GOT3 (cell line): Measurements from ENCODE around the gene AIFM1.

Experiments
- DNase-seq: peaks from one replicate; lab custom pipeline; 2025; ENCODE audit warnings: mixed read lengths; lab: John Stamatoyannopoulos, UW

AIFM1 gene

GRCh38 chrX:130170752-130171445 lies 5.3 kb upstream of the AIFM1 start:
- no peak for DNase-seq

DNA sequence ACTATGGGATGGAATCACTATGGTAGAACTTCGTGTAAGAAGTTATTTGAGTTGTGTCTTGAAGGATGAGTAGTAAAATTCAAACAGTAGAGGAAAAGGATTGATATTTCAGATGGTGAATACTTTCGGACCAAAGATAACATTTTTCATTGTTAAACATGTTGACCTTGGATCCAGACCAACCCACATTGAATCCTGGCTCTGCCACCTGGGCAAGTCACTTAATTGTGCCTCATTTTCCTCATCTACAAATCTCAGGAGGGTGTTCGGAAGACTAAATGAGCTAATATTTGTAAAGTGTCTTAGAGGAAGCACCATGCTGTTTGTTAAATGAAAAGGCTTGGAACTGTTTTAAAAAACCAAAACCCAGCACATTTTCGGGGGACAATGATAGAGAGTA lies 1.4 kb upstream of the AIFM1 start:
- DNase-seq, result no peak

- no peak for DNase-seq
These were observed 799 bp upstream of the AIFM1 start for GRCh38 chrX:130166503-130166777.

GRCh38 chrX:130165181-130165702 lies 399 bp downstream of the AIFM1 start:
- DNase-seq, result no peak

DNA sequence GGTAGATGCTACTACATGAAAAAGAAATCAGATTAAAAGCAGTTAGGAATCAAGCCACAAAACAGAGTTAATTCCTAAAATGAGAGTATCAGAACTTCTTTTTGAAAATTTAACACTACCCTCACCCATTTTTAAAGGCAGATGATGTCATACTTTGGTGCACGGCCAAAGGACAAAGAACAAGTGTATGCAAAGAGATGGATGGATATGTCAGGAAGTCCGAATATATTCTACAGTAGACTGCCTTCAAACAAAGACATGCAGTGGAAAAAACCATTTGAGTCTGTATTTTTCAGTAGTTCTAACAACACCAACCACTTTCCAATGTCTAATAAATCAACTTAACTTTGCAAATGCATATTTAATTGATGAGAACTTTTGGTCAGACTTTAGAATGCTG lies 2.2 kb downstream of the AIFM1 start:
- DNase-seq, result no peak

DNA sequence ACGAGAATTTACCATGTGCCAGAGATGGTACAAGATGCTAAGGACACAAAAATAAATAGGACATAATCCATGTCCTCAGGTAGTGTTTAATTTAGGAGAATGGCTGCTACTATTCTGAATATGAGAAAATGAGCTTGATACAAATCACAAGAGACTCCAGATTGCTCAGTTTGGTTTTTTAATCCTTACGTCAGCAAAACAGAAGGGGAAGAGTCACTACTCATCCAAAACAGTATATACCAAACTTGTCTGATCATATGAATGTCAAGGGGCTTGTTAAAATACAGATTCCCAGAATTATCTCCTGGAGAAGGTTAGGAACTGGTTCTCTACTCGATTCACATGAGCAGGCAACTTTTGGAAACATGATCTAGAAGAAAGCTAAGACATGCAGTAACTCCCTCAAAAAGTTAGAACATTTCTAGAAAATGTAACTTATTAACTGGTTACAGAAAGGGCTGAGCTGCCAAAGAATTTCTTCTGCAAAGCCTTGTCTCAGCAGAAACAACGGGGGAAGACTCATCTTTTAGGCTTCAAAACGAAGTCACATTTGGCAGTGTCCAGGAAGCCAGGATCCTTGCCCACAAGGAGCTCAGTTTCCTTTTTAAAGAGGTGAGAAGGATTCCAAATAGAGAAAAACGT lies 3.4 kb downstream of the AIFM1 start:
- DNase-seq, result no peak

- no peak for DNase-seq
These were observed 5.9 kb downstream of the AIFM1 start for GRCh38 chrX:130159776-130160175.

- no peak for DNase-seq
These were observed 7.3 kb downstream of the AIFM1 start for GRCh38 chrX:130158311-130158710.

DNA sequence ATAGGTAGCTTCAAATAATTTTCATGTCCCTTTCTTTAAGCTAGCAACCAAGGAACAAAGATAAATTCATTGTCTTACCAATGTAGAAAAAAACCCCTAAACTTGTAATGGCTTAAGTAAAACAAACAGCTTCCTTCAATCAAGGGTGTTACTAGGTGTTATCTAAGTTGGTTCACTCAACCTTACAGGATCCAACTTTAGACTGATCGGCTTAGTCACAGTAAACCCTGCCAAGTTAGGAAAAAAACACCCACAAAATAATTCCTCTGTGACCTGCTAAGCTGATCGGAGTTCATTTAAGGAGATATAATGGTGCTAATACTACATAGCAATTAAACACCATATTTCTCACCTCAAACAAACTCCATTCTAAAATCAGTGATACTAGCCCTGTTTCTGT lies 10.1 kb downstream of the AIFM1 start:
- DNase-seq, result no peak

DNA sequence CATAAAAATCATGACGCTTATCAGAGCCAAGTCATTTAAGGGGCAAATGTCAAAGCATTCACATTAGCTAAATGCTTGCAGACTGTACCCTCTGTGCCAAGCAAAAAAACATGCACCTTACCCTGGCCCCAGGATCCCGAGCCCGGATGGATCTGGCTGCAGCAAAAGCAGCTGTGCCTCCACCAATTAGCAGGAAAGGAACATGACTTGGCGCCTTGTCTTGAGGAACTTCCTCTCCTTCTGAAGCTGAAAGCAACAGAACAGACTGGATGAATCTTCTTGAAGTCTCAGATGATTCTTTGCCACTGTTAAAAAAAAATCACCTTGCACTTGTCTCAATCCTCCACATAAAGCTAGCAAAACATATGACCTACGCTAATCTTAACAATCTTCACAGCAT lies 18.0 kb downstream of the AIFM1 start:
- no peak for DNase-seq

- no peak for DNase-seq
These were observed 20.5 kb downstream of the AIFM1 start for GRCh38 chrX:130145123-130145522.

- no peak for DNase-seq
These were observed 21.1 kb downstream of the AIFM1 start for GRCh38 chrX:130144509-130144908.

- no peak for DNase-seq
These were observed 26.0 kb downstream of the AIFM1 start for GRCh38 chrX:130139474-130140201.

- DNase-seq, result no peak
These were observed 28.7 kb downstream of the AIFM1 start for GRCh38 chrX:130136961-130137360.

GRCh38 chrX:130136496-130136895 lies 29.1 kb downstream of the AIFM1 start:
- DNase-seq, result no peak

DNA sequence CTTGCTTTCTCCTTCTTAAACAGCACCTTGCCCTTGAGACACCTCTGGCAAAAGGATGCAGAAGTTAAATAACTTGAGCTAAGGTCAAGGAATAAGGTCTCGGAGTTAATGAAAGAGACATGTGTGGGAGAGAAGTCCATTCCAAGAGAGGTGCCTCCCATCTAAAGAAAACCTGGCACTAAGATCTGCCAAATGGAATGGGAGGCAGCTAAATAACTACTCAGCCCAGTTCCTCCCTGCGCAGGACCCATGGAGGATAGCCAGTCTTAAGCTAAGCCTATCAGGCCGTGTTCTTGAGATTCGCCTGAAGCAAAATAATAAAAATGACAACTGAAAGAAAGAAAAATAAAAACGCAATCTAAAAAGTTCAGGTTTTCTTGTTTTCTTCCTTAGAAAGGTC lies 34.7 kb downstream of the AIFM1 start:
- no peak for DNase-seq

- no peak for DNase-seq
These were observed 40.4 kb downstream of the AIFM1 start for GRCh38 chrX:130125091-130125874.

GRCh38 chrX:130124577-130124976 lies 41.1 kb downstream of the AIFM1 start:
- no peak for DNase-seq

DNA sequence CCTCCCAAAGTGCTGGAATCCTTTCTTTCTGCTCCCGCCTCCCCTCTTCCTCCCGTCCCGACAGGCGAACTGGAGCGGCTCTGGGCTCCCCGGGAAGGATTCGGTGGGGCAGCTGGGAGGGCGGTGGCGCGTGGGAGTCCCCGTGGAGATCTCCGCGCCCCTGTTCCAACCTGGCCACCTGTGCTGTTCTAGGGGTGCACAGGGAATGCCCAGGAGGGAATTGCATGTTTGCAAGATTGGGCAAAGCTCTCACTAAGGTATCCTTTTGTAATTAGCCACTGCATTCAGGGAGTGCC lies 44.2 kb downstream of the AIFM1 start:
- no peak for DNase-seq

- no peak for DNase-seq
These were observed 44.7 kb downstream of the AIFM1 start for GRCh38 chrX:130120746-130121504.

DNA sequence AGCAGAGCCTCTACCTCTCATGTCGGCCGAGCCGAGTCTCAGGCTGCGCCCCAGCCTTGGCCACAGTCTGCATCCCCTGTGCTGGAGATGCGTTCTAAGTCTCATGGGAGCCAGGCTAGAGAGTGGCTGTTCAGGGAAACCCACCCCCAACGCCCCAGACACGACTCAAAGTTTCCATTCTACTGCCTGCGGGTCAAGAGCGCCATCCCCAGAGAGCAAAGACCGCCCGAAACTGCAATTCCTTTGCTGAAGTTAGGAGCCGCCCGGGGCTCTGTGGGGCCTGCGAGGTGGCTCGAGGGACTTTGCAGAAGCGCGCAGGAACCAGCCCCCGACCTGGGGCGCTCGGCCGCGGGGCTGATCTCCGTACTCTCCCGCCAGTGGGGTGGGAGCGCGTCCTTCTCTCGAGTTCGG lies 45.3 kb downstream of the AIFM1 start:
- DNase-seq, result no peak

DNA sequence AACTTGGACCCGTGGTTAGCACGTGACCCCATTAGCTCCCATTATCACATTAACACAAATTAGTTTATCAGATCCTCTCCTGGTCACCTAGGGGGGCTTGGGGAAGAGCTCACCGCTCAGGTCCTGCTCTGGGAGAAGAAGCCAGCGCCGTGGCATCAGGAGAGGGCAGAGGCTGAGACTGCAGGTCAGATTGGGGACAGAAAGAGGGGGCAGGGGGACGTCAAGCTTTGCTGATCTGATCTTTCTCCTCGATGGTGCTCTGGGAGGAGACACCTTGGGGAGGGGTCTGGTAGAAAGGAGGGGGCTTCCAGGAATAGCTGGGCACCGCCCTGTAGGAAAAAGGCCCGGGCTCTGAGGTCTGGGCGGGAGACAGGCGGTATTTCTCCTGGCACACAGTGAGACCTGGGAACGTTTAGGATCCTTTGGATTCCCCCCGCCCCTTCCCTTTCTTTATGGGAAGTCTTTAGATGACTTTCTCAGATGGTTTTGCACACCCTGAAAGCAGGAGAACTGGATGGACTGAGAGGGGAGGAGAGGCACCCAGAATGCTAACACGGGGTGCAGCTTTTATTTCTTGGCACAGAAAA lies 46.2 kb downstream of the AIFM1 start:
- DNase-seq, result no peak
